ENCODE measurements around the gene LTBP4. TPM values are rescaled to one million over a fixed set of nuclear protein-coding genes. Genes with fewer than 3 reads are reported as not detected.
A peak's percentile ranks its signal among the peaks of the same experiment; 100 is the strongest.

The LTBP4 gene
- total and polyA plus RNA-seq, 8 donors = 151 to 519 (median 345) TPM

- no peak for DNase-seq
- Histone ChIP-seq H3K4me3 (no peak overlapping the region), H3K4me1 (no peaks in the 10 kb centered on the region), H3K27me3 (no peaks in the 10 kb centered on the region), H3K9me3 (peaks cover 0 to 5% of the 10 kb centered on the region in 2 donors), H3K27ac (no peak overlapping the region), H3K36me3 (peaks cover 0 to 85% of the 10 kb centered on the region in 2 donors)
- ATAC-seq = no peak
- TF ChIP-seq, protein P1, sequence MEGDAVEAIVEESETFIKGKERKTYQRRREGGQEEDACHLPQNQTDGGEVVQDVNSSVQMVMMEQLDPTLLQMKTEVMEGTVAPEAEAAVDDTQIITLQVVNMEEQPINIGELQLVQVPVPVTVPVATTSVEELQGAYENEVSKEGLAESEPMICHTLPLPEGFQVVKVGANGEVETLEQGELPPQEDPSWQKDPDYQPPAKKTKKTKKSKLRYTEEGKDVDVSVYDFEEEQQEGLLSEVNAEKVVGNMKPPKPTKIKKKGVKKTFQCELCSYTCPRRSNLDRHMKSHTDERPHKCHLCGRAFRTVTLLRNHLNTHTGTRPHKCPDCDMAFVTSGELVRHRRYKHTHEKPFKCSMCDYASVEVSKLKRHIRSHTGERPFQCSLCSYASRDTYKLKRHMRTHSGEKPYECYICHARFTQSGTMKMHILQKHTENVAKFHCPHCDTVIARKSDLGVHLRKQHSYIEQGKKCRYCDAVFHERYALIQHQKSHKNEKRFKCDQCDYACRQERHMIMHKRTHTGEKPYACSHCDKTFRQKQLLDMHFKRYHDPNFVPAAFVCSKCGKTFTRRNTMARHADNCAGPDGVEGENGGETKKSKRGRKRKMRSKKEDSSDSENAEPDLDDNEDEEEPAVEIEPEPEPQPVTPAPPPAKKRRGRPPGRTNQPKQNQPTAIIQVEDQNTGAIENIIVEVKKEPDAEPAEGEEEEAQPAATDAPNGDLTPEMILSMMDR (IDR thresholded peaks at IDR 0.05) = no peak
- intact Hi-C loops (cut with DNase I) = no loop called here
Observed at GRCh38 chr19:40673397-40673796, 72.2 kb downstream of the LTBP4 start.

- no peak overlapping the region for H3K27ac ChIP-seq
- peaks cover 0 to 5% of the 10 kb centered on the region in 2 donors for H3K9me3 ChIP-seq
- ATAC-seq (peak; percentile 90), DNase-seq (peak in 1 of 4 donors; percentile 58)
- no peaks in the 10 kb centered on the region for H3K27me3 ChIP-seq
- H3K4me3 ChIP-seq = no peak overlapping the region
- no peaks in the 10 kb centered on the region for H3K4me1 ChIP-seq
- H3K36me3 ChIP-seq = peaks cover 0 to 84% of the 10 kb centered on the region in 2 donors
- TF ChIP-seq, protein P1 (IDR thresholded peaks at IDR 0.05) = no peak
- intact Hi-C loops (cut with DNase I) = no loop called here
Observed at GRCh38 chr19:40674291-40674690, 73.1 kb downstream of the LTBP4 start.

DNA sequence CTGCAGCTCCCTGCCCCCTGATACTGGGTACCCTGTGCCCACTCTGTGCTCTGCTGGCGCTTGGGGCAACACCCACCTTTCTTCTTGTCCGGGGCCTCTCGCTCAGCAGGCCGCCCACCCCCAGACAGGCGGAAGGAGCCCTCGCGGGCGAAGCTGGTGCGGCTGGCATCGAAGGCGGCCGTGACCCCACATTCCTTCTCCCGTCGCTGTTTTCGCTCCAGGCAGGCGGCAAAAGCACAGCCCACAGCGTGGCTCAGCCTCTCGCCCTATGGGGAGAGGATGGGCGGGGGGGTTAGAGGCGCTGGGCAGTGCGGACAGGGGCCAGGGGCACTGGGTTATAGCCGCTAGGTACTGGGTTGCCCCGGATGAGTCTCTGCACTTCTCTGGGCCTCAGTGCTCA, 76.0 kb downstream of the LTBP4 start:
- Histone ChIP-seq H3K4me3 (no peak overlapping the region), H3K36me3 (peaks cover 4 to 83% of the 10 kb centered on the region in 2 donors), H3K4me1 (no peaks in the 10 kb centered on the region), H3K9me3 (no peaks in the 10 kb centered on the region), H3K27me3 (no peaks in the 10 kb centered on the region), H3K27ac (no peak overlapping the region)
- peak in 1 of 4 donors; percentile 71 for DNase-seq
- TF ChIP-seq, protein P1 (IDR thresholded peaks at IDR 0.05) = no peak
- intact Hi-C loops (cut with DNase I) = no loop called here
- no peak for ATAC-seq

Other genes starting within 250 kb of the LTBP4 start
- gene HIPK4, start 211.2 kb upstream of the LTBP4 start, total RNA-seq = under 1 TPM; 0.09 to 0.24 TPM
- gene HIPK4, start 211.2 kb upstream of the LTBP4 start, polyA plus RNA-seq (ENCODE audit: insufficient read length in 6 of 6) = under 1 TPM; 0.15 to 0.35 (median 0.32) TPM
- gene PRX, start 188.0 kb upstream of the LTBP4 start, total RNA-seq = 10 to 100 TPM; 18.7 to 20.0 TPM
- 10 to 100 TPM; 11.5 to 17.9 (median 13.1) TPM for gene PRX, start 188.0 kb upstream of the LTBP4 start, polyA plus RNA-seq (ENCODE audit: insufficient read length in 6 of 6)
- 10 to 100 TPM; 14.8 to 17.5 TPM for gene SERTAD1, start 175.4 kb upstream of the LTBP4 start, total RNA-seq
- 1 to 10 TPM; 4.3 to 7.5 (median 6.3) TPM for gene SERTAD1, start 175.4 kb upstream of the LTBP4 start, polyA plus RNA-seq (ENCODE audit: insufficient read length in 6 of 6)
- gene SERTAD3, start 157.0 kb upstream of the LTBP4 start, total RNA-seq = 10 to 100 TPM; 31.7 to 35.0 TPM
- 10 to 100 TPM; 22.1 to 37.4 (median 34.1) TPM for gene SERTAD3, start 157.0 kb upstream of the LTBP4 start, polyA plus RNA-seq (ENCODE audit: insufficient read length in 6 of 6)
- 100 to 1,000 TPM; 123 to 192 TPM for gene BLVRB, start 135.6 kb upstream of the LTBP4 start, total RNA-seq
- gene BLVRB, start 135.6 kb upstream of the LTBP4 start, polyA plus RNA-seq (ENCODE audit: insufficient read length in 6 of 6) = 10 to 100 TPM; 45.1 to 65.1 (median 56.8) TPM
- 1 to 10 TPM in 1 of 2 donors, under 1 TPM in 1; 0.42 to 1.3 TPM for gene SPTBN4, start 134.4 kb upstream of the LTBP4 start, total RNA-seq
- 1 to 10 TPM in 5 of 6 donors, under 1 TPM in 1; 0.95 to 2.5 (median 1.3) TPM for gene SPTBN4, start 134.4 kb upstream of the LTBP4 start, polyA plus RNA-seq (ENCODE audit: insufficient read length in 6 of 6)
- 100 to 1,000 TPM in 1 of 2 donors, 10 to 100 TPM in 1; 73.9 to 122 TPM for gene SHKBP1, start 24.5 kb upstream of the LTBP4 start, total RNA-seq
- gene SHKBP1, start 24.5 kb upstream of the LTBP4 start, polyA plus RNA-seq (ENCODE audit: insufficient read length in 6 of 6) = 10 to 100 TPM; 33.6 to 48.6 (median 42.0) TPM
- gene NUMBL, start 89.3 kb downstream of the LTBP4 start, total RNA-seq = 10 to 100 TPM; 30.0 to 30.2 TPM
- 10 to 100 TPM; 12.8 to 18.1 (median 15.1) TPM for gene NUMBL, start 89.3 kb downstream of the LTBP4 start, polyA plus RNA-seq (ENCODE audit: insufficient read length in 6 of 6)
- gene COQ8B, start 115.5 kb downstream of the LTBP4 start, total RNA-seq = 10 to 100 TPM; 39.2 to 48.1 TPM
- 10 to 100 TPM; 29.8 to 35.2 (median 33.0) TPM for gene COQ8B, start 115.5 kb downstream of the LTBP4 start, polyA plus RNA-seq (ENCODE audit: insufficient read length in 6 of 6)
- gene ITPKC, start 115.7 kb downstream of the LTBP4 start, total RNA-seq = 10 to 100 TPM; 23.2 to 25.6 TPM
- gene ITPKC, start 115.7 kb downstream of the LTBP4 start, polyA plus RNA-seq (ENCODE audit: insufficient read length in 6 of 6) = 10 to 100 TPM; 10.2 to 14.5 (median 13.3) TPM
- 10 to 100 TPM; 15.1 to 17.6 TPM for gene ACTMAP, start 149.1 kb downstream of the LTBP4 start, total RNA-seq
- 10 to 100 TPM; 10.3 to 15.3 (median 12.9) TPM for gene ACTMAP, start 149.1 kb downstream of the LTBP4 start, polyA plus RNA-seq (ENCODE audit: insufficient read length in 6 of 6)
- gene SNRPA, start 149.8 kb downstream of the LTBP4 start, total RNA-seq = 10 to 100 TPM; 46.1 to 79.1 TPM
- gene SNRPA, start 149.8 kb downstream of the LTBP4 start, polyA plus RNA-seq (ENCODE audit: insufficient read length in 6 of 6) = 100 to 1,000 TPM; 102 to 126 (median 115) TPM
- under 1 TPM in 1 of 2 donors, not detected in 1; 0.89 TPM for gene MIA, start 174.2 kb downstream of the LTBP4 start, total RNA-seq
- gene MIA, start 174.2 kb downstream of the LTBP4 start, polyA plus RNA-seq (ENCODE audit: insufficient read length in 6 of 6) = 1 to 10 TPM; 1.7 to 6.7 (median 3.7) TPM
- 10 to 100 TPM; 42.6 to 50.4 TPM for gene RAB4B, start 176.9 kb downstream of the LTBP4 start, total RNA-seq
- 10 to 100 TPM; 11.1 to 18.1 (median 12.8) TPM for gene RAB4B, start 176.9 kb downstream of the LTBP4 start, polyA plus RNA-seq (ENCODE audit: insufficient read length in 6 of 6)
- 100 to 1,000 TPM; 139 to 150 TPM for gene EGLN2, start 197.8 kb downstream of the LTBP4 start, total RNA-seq
- 10 to 100 TPM; 57.0 to 81.1 (median 74.1) TPM for gene EGLN2, start 197.8 kb downstream of the LTBP4 start, polyA plus RNA-seq (ENCODE audit: insufficient read length in 6 of 6)
- gene CYP2A6, start 249.1 kb downstream of the LTBP4 start, total RNA-seq = under 1 TPM in 1 of 2 donors, not detected in 1; 0.31 TPM
- gene CYP2A6, start 249.1 kb downstream of the LTBP4 start, polyA plus RNA-seq (ENCODE audit: insufficient read length in 6 of 6) = 1 to 10 TPM in 2 of 6 donors, under 1 TPM in 4; 0.13 to 1.2 (median 0.62) TPM

Data from left lung (tissue), 10 donors.